Keratinocyte (primary cell): ENCODE results near the gene ACTG1. TPM values are rescaled to one million over a fixed set of nuclear protein-coding genes. Genes with fewer than 3 reads are reported as not detected.

Source experiments
- DNase-seq: peaks from one replicate; pipeline ENCODE4 v3.0.0-alpha.2; 2011; ENCODE audit warnings: low read depth, missing footprints, low spot score
- FAIRE-seq: peaks from 2 replicates; lab custom pipeline; 2011; peaks lifted over from hg19 to GRCh38; lab: Jason Lieb, UNC
- H2AFZ ChIP-seq: 2 replicates; pipeline ENCODE4 v1.6.0; 2012; ENCODE audit warnings: low read length, control low read depth, inconsistent platforms; ENCODE audit not compliant: control insufficient read depth
- H3K27ac ChIP-seq: 2 replicates; pipeline ENCODE4 v1.5.1; 2011; ENCODE audit warnings: low read length; ENCODE audit not compliant: control insufficient read depth, insufficient read depth
- H3K27me3 ChIP-seq: 3 replicates; pipeline ENCODE4 v1.6.0; 2011; ENCODE audit warnings: low read length; ENCODE audit not compliant: control insufficient read depth, insufficient read depth; ENCODE audit errors: extremely low read depth
- H3K36me3 ChIP-seq, 2 experiments: 2 replicates in 1 of 2; 3 replicates in 1 of 2; pipeline ENCODE4 v1.5.1; 2011; ENCODE audit warnings: low read length in 2 of 2, mild to moderate bottlenecking in 1 of 2; ENCODE audit not compliant: control insufficient read depth in 2 of 2, insufficient read depth in 2 of 2; ENCODE audit errors: extremely low read depth in 1 of 2
- H3K4me1 ChIP-seq: 3 replicates; pipeline ENCODE4 v1.5.1; 2011; ENCODE audit warnings: low read length; ENCODE audit not compliant: control insufficient read depth, insufficient read depth; ENCODE audit errors: extremely low read depth
- H3K4me2 ChIP-seq: 3 replicates; pipeline ENCODE4 v1.6.0; 2011; ENCODE audit warnings: low read depth, low read length; ENCODE audit not compliant: control insufficient read depth, insufficient read depth; ENCODE audit errors: extremely low read depth
- H3K4me3 ChIP-seq, 3 experiments: fragments of 200-600 bp in 1 of 3; sonication (generic) in 1 of 3; 2 replicates in 2 of 3; 3 replicates in 1 of 3; pipeline ENCODE4 v1.5.1; 2011 to 2016; ENCODE audit warnings: low read length in 3 of 3, mild to moderate bottlenecking in 3 of 3, control low read depth in 2 of 3, inconsistent platforms in 1 of 3, low read depth in 1 of 3, mixed read lengths in 1 of 3, mixed run types in 1 of 3, moderate library complexity in 1 of 3; ENCODE audit not compliant: control insufficient read depth in 2 of 3, insufficient read depth in 2 of 3; ENCODE audit errors: extremely low read depth in 1 of 3
- H3K79me2 ChIP-seq: 2 replicates; pipeline ENCODE4 v1.6.0; 2012; ENCODE audit warnings: low read length; ENCODE audit not compliant: control insufficient read depth, insufficient read depth
- H3K9ac ChIP-seq: 3 replicates; pipeline ENCODE4 v1.6.0; 2011; ENCODE audit warnings: low read length; ENCODE audit not compliant: control insufficient read depth, insufficient read depth; ENCODE audit errors: extremely low read depth
- H3K9me1 ChIP-seq: 3 replicates; pipeline ENCODE4 v1.6.0; 2011; ENCODE audit warnings: low read length; ENCODE audit not compliant: control insufficient read depth, insufficient read depth; ENCODE audit errors: extremely low read depth
- H3K9me3 ChIP-seq: 2 replicates; pipeline ENCODE4 v1.5.1; 2012; ENCODE audit warnings: low read depth, low read length; ENCODE audit not compliant: control insufficient read depth
- H4K20me1 ChIP-seq: 3 replicates; pipeline ENCODE4 v1.6.0; 2011; ENCODE audit warnings: low read length; ENCODE audit not compliant: control insufficient read depth, insufficient read depth; ENCODE audit errors: extremely low read depth
- CTCF ChIP-seq, 3 experiments: IDR thresholded peaks in 1 of 3; conservative IDR thresholded peaks in 1 of 3; optimal IDR thresholded peaks in 1 of 3; 2 replicates in 2 of 3; 3 replicates in 1 of 3; pipeline versions ENCODE3 to v1.5.1; 2011; ENCODE audit warnings: low read length in 3 of 3, mild to moderate bottlenecking in 3 of 3, moderate library complexity in 2 of 3, control low read depth in 1 of 3, inconsistent platforms in 1 of 3; ENCODE audit not compliant: insufficient read depth in 2 of 3; ENCODE audit errors: extremely low read depth in 1 of 3
- EZH2 ChIP-seq: IDR thresholded peaks from one replicate; pipeline ENCODE4 v1.6.1; 2012; ENCODE audit warnings: inconsistent platforms, mild to moderate bottlenecking, low read length, moderate library complexity
- dilution Hi-C: fragments of 300-500 bp; cut with MboI; formaldehyde crosslinking; loops from one replicate; pipeline ENCODE4 v1.7.0; 2020; ENCODE audit warnings: low sequenced_read_pairs; ENCODE audit not compliant: extremely low pct_ligation_motif_present
- polyA plus RNA-seq, 5 experiments: library from polyadenylated mRNA; depleted of rRNA in 3 of 5; stranded (reverse) in 3 of 5; stranded (forward) in 1 of 5; unstranded in 1 of 5; fragments of >200 nt; gene quantifications; 1 replicate in 1 of 5; 2 replicates in 3 of 5; 3 replicates in 1 of 5; pipeline versions ENCODE4 v1.2.1 to v1.2.3, GENCODE V29; 2011 to 2012; ENCODE audit warnings: missing spikeins in 2 of 5, low read depth in 1 of 5, low replicate concordance in 1 of 5

Gene ACTG1
- polyA plus RNA-seq, 1 donor (not counting 4 experiments of a cell fraction or from before 2014, with no cell fraction given): 1,867 TPM

DNA sequence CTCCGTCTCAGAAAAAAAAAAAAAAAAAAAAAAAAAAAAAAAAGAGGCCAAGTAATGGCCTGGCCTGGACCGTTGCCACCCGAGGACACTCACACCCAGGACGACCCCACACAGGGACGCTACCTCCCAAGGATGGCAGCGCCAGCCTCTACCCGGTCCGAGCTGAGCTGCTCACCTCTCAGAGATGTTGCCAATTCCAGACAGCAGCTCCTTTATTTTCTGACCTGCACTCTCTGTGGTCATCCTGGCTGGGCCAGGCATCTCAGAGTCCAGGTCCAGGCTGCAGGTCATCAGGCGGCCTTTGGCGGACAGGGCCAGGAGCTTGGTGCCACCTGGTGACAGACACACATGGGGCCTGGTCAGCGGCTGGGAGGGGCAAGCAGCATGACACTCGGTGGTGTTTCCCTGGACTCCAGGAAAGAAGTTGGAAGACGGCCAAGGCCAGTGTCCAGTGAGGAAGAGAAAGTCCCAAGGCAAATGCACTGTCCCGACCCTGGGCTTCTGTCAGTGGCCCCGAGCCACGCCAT is 36.5 kb upstream of the ACTG1 start:
- H3K4me3 ChIP-seq: no peak overlapping the region
- H3K36me3 ChIP-seq: peaks cover 24 to 30% of the 10 kb centered on the region in 2 experiments
- no peak overlapping the region for H2AFZ ChIP-seq

GRCh38 chr17:81547614-81547982 is 35.0 kb upstream of the ACTG1 start:
- H3K36me3 ChIP-seq: peaks cover 31 to 42% of the 10 kb centered on the region in 2 experiments
- dilution Hi-C loops: no loop called here

More for the DNA sequence above, 36.5 kb upstream of the ACTG1 start:
- dilution Hi-C loops: no loop called here
- no peaks in the 10 kb centered on the region for H3K9me1 ChIP-seq
- H3K4me1 ChIP-seq: peaks cover 18% of the 10 kb centered on the region
- H3K27ac ChIP-seq: no peak overlapping the region
- FAIRE-seq: no peak
- no peak for TF ChIP-seq EZH2
- no peak for TF ChIP-seq CTCF (optimal IDR thresholded peaks at IDR 0.05 in 1 of 3, IDR thresholded peaks at IDR 0.05 in 1 of 3, conservative IDR thresholded peaks at IDR 0.05 in 1 of 3; ENCODE audit: extremely low read depth in 1 of 3, insufficient read depth in 2 of 3, low read length in 3 of 3)
- H3K4me2 ChIP-seq: no peak overlapping the region
- no peak for DNase-seq
- H3K27me3 ChIP-seq: no peaks in the 10 kb centered on the region
- no peaks in the 10 kb centered on the region for H4K20me1 ChIP-seq
- H3K79me2 ChIP-seq: peaks cover 24% of the 10 kb centered on the region
- no peaks in the 10 kb centered on the region for H3K9me3 ChIP-seq
- H3K9ac ChIP-seq: no peak overlapping the region

More at GRCh38 chr17:81547614-81547982, 35.0 kb upstream of the ACTG1 start:
- H2AFZ ChIP-seq: no peak overlapping the region
- no peak overlapping the region for H3K9ac ChIP-seq
- no peak overlapping the region for H3K4me3 ChIP-seq
- no peaks in the 10 kb centered on the region for H3K9me1 ChIP-seq
- DNase-seq (no peak), FAIRE-seq (no peak)
- H4K20me1 ChIP-seq: no peaks in the 10 kb centered on the region
- H3K27me3 ChIP-seq: no peaks in the 10 kb centered on the region
- H3K4me2 ChIP-seq: no peak overlapping the region
- peaks cover 7% of the 10 kb centered on the region for H3K4me1 ChIP-seq
- H3K79me2 ChIP-seq: peaks cover 24% of the 10 kb centered on the region
- TF ChIP-seq CTCF (optimal IDR thresholded peaks at IDR 0.05 in 1 of 3, IDR thresholded peaks at IDR 0.05 in 1 of 3, conservative IDR thresholded peaks at IDR 0.05 in 1 of 3; ENCODE audit: extremely low read depth in 1 of 3, insufficient read depth in 2 of 3, low read length in 3 of 3) (no peak), EZH2 (no peak)
- H3K27ac ChIP-seq: no peak overlapping the region
- no peaks in the 10 kb centered on the region for H3K9me3 ChIP-seq
